ENCODE measurements around the gene JADE2.
"Not testable (repeated sequence)": the region's sequence is repeated elsewhere in the genome, so short reads cannot be mapped to it uniquely, and the experiment has no call there.

JADE2 gene

GRCh38 chr5:134506054-134507039 lies 19.1 kb upstream of the JADE2 start:
- Histone ChIP-seq H3K27ac (peak overlapping the region in 5 of 21 experiments; percentile 2 to 41 (median 4)), H3K4me3 (no peak overlapping the region)

GRCh38 chr5:134507452-134507851 lies 18.0 kb upstream of the JADE2 start:
- Histone ChIP-seq H3K27ac (no peak overlapping the region), H3K4me3 (no peak overlapping the region)

DNA sequence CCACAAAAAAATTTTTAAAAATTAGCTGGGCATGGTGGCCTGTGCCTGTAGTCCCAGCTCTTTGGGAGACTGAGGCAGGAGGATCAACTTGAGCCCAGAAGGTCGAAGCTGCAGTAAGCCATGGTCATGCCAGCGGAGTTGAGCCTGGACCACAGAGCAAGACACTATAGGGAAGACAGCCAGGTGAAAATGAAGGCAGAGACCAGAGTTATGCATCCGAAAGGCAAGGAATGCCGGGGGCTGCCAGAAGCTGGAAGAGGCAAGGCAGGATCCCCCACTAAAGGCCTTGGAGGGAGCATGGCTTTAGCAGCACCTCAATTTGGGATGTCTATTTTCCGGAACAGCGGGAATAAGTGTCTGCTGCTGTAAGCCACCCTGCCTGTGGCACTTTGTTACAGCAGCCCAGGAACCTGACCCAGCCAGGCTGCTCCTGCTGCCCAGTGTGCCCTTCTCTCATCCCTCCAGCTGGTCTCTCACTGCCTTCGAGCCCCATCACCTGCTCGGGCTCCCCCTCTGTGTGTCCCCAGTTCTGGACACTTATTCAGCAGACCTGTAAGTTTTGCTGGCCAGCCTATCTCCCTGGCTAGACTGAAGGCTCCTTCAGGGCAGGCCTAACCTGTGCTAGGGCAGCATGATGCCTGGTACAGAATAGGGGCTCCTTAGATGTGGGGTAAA lies 16.8 kb upstream of the JADE2 start:
- no peak overlapping the region for H3K27ac ChIP-seq
- H3K4me3 ChIP-seq = no peak overlapping the region

DNA sequence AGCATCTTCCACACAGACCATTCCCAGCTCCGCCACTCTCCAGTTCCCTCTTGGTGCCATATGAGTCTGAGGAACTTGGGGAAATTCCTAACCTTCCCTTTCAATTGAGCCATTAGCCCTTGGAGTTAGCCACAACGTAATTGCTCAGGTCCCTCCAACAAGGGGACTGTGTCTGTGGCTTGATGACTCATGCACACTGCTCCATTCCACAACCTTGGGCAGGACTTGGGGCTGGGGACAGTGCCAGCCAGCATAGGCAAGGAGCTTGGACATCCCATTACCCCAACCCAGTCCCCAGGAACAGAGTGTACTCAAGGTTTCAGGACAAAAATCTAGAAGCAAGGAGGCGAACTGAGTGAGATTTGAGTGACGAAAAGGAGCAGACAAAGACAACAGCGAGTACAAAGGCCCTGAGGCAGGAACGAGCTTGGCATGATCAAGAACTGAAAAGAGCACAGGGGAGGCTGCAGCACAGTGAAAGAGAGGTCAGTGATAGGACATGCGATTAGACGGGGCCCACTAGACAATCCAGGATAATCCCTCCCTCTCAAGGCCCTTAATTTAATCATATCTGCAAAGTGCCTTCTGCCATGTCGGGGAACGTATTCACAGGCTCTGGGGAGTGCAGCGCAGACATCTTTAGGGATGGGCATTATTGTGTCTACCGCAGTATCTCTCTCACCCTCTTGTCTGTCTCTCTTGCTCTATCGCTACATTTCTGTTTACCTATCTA lies 16.0 kb upstream of the JADE2 start:
- peak overlapping the region in 1 of 21 experiments; percentile 14 for H3K27ac ChIP-seq
- H3K4me3 ChIP-seq = no peak overlapping the region

- peak overlapping the region in 7 of 21 experiments; percentile 9 to 83 (median 38) for H3K27ac ChIP-seq
- H3K4me3 ChIP-seq = no peak overlapping the region
Observed at GRCh38 chr5:134510970-134511795, 14.3 kb upstream of the JADE2 start.

- no peak overlapping the region for H3K4me3 ChIP-seq
Observed at GRCh38 chr5:134511796-134512660, 13.4 kb upstream of the JADE2 start.

DNA sequence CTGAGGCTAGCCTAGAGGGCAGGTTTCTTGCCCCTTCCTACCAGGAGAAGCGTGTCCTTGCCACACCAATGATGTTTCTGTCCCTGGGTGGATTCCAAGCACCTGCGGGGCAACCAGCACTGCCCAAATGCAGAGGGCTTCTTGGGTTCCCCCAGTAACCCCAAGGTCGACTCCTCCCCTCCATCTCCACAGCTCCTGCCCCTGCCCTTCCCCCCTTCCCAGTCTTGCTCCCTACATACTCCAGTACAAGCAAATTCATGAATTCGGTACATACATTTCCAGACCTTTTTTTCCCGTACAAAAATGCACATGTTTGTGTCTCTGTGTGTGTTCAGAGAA lies 12.8 kb upstream of the JADE2 start:
- Histone ChIP-seq H3K27ac (peak overlapping the region in 3 of 21 experiments; percentile 38 to 83 (median 49)), H3K4me3 (no peak overlapping the region)

More at GRCh38 chr5:134511796-134512660, 13.4 kb upstream of the JADE2 start:
- peak overlapping the region in 9 of 21 experiments; percentile 11 to 83 (median 41) for H3K27ac ChIP-seq

- Histone ChIP-seq H3K4me3 (no peak overlapping the region), H3K27ac (no peak overlapping the region)
Observed at GRCh38 chr5:134515801-134516200, 9.7 kb upstream of the JADE2 start.

- not testable (repeated sequence) for H3K27ac ChIP-seq, H3K4me3 ChIP-seq
Observed at GRCh38 chr5:134516984-134517383, 8.5 kb upstream of the JADE2 start.

- H3K4me3 ChIP-seq = no peak overlapping the region
- H3K27ac ChIP-seq = no peak overlapping the region
Observed at GRCh38 chr5:134517553-134517952, 7.9 kb upstream of the JADE2 start.

GRCh38 chr5:134519989-134520388 lies 5.5 kb upstream of the JADE2 start:
- Histone ChIP-seq H3K27ac (no peak overlapping the region), H3K4me3 (no peak overlapping the region)

DNA sequence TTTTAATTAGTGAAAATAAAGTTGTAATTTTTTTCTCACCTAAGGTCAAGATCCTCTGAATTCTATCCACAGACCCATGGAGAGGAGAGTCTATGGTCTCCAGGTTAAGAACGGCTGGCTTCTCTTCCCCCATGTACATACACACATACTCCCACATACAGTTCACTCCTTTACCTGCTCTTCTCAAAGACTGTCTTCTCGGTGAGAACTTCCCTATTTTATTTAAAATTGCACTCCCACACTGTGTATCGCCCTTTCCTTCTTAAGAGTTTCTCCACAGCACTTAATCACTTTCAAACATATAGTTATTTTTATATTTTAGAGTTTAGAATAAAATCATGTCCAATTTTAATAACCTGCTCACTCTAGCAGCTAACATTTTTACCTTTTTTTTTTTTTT lies 3.6 kb upstream of the JADE2 start:
- Histone ChIP-seq H3K4me3 (no peak overlapping the region), H3K27ac (no peak overlapping the region)

- peak overlapping the region; percentile 65 to 95 (median 82) for H3K4me3 ChIP-seq
- H3K27ac ChIP-seq = peak overlapping the region; percentile 72 to 100 (median 98)
Observed at GRCh38 chr5:134523543-134524271, 1.8 kb upstream of the JADE2 start.

- peak overlapping the region; percentile 72 to 100 (median 98) for H3K27ac ChIP-seq
- H3K4me3 ChIP-seq = peak overlapping the region; percentile 65 to 95 (median 82)
Observed at GRCh38 chr5:134524272-134524825, 1.1 kb upstream of the JADE2 start.

GRCh38 chr5:134525683-134526482 lies 413 bp downstream of the JADE2 start:
- H3K4me3 ChIP-seq = peak overlapping the region; percentile 65 to 95 (median 82)
- H3K27ac ChIP-seq = peak overlapping the region; percentile 72 to 100 (median 98)

GRCh38 chr5:134526483-134527155 lies 1.1 kb downstream of the JADE2 start:
- peak overlapping the region; percentile 72 to 100 (median 98) for H3K27ac ChIP-seq
- H3K4me3 ChIP-seq = peak overlapping the region; percentile 65 to 95 (median 82)

Data from skin epidermis (tissue), 12 donors.